NCI-H2227 (cell line): ENCODE results near the gene SLC9A8.

ENCODE experiments used
- DNase-seq: peaks from one replicate; lab custom pipeline; 2025; ENCODE audit not compliant: unreplicated experiment; lab: John Stamatoyannopoulos, UW

The SLC9A8 gene

DNA sequence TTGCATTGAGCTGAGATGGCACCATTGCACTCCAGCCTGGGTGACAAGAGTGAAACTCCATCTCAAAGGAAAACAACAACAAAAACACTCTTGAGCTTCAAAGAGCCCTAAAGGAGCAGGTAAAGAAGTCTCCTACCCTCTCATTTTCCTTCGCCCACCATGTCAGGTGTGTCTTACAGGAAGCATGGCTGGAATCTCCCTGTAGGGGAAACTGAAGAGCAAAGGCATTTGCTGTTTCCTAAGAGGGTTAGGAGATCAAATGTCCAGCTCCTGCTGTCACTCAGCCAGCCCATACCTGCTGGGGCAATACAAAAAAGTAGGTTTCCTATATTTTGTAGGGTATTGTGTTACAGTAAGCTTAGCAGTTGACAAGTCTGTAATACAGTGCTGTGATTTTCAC is 59.4 kb downstream of the SLC9A8 start:
- DNase-seq, result no peak

GRCh38 chr20:49874696-49875095 is 62.1 kb downstream of the SLC9A8 start:
- DNase-seq, result no peak

DNA sequence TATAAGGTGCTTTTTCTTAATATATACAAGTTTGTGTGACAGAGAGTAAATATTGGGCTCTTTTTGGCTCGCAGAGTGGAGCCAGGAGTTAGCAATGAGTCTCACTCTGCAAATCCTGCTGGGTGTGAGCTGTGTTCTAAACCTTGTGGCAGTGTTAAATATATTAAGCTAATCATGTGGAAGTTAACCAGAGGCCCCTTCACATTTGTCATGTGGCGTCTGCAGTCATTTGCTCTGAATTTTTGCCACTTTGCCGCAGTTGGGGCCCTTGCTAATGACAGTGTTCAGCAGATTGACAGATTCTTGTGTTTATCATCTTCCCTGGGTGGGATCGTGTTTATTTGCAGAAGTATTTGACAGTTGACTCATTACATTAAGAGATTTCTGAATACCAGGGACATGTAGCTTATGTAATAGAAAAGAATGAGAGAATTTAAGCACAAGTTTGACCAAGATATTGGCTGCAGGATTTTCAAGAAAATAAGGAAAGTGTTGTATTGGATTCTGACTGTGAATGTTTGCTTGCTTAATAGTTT is 64.8 kb downstream of the SLC9A8 start:
- peak; percentile 52 for DNase-seq

DNA sequence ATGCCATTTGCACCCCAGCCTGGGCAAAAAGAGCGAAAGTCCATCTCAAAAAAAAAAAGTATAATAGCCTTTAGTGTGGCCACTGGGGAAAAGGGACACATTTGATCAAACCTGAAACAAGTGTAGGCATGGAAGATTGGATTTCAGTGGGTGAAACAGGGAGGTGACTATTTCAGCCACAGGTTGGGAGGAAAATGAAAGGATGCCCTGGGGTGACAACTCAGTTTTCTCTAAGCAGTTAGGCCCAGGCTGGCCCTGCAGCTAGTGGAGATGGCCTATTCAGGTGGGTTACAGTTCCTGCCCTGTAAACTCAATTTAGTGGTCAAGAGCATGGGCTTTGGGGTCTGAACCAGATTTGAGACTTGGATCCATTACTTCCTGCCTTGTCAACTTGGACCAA is 66.3 kb downstream of the SLC9A8 start:
- DNase-seq, result no peak

DNA sequence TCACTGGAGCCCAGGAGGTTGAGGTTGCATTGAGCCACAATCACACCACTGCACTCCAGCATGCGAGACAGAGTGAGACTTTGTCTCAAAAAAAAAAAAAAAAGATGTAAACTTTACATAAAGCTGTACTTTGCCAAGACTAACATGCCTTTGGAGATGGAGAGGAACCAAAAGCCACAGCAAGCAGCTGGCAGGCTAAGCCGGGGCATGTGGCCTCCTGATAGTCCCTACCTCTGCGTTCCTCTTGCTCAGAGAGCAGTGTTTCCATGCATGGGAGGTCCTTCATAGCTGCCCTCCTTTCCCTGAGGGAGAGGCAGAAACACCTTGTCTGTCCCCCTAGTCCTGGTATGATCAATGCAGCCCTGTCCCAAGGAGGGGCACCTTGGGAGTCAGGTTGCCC is 67.5 kb downstream of the SLC9A8 start:
- DNase-seq, result no peak

- DNase-seq, result no peak
Measured at GRCh38 chr20:49880724-49881445, 68.3 kb downstream of the SLC9A8 start.

GRCh38 chr20:49882171-49882970 is 69.7 kb downstream of the SLC9A8 start:
- no peak for DNase-seq

- DNase-seq, result no peak
Measured at GRCh38 chr20:49883246-49883802, 70.7 kb downstream of the SLC9A8 start.

GRCh38 chr20:49885558-49886332 is 73.1 kb downstream of the SLC9A8 start:
- no peak for DNase-seq

DNA sequence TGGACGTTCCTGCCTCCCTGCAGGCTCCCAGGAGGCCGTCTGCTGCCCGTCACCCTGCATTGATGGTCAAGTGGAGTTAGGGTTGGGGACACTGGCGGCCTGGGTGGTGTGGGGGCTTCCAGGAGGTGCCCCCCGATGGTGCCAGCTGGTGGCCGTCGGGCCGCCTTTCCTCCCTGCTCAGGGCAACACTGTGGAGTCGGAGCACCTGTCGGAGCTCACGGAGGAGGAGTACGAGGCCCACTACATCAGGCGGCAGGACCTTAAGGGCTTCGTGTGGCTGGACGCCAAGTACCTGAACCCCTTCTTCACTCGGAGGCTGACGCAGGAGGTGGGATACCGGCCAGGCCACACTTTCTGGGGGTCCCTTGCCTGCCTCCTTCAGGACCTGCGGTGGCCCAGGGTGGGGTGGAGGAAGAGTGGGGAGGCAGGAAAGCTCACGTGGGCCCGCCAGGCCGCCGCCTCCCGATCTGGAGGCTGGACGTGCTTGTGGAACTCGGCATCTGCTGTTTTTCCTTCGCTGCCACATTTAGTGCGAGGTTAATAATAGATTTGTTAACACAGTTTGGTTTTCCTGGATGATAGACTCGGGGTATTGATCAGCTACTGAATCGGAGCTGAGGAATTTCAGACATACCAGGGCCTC is 74.1 kb downstream of the SLC9A8 start:
- DNase-seq, result no peak

DNA sequence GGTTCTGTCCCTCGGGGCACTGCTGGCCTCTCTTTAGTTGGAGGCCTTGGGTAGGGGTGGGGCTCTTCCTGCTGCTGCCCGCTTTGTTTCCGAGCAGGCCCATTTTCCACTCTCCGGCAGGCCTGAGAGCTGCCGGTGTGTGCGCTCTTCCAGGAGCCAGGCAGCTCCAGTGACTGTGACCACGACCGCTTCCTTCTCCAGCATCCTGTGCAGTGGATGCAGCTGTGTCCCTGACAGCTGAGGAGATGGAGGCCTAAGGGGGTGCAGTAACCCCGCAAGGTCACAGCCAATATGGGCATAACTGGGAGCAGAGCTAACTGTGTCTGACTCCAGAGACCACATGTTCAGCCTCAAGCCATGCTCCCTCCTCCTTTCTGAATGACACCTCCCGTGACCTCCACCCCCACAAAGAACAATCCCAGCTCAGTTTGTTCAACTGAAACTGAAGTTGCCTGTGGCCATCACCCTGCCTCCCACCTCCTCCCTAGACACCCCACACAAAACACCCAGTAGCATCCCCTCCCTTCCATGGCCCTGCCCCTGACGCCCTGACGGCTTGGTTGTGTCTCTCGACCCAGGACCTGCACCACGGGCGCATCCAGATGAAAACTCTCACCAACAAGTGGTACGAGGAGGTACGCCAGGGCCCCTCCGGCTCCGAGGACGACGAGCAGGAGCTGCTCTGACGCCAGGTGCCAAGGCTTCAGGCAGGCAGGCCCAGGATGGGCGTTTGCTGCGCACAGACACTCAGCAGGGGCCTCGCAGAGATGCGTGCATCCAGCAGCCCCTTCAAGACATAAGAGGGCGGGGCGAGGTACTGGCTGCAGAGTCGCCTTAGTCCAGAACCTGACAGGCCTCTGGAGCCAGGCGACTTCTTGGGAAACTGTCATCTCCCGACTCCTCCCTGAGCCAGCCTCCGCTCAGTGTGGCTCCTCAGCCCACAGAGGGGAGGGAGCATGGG is 74.9 kb downstream of the SLC9A8 start:
- peak; percentile 30 for DNase-seq

DNA sequence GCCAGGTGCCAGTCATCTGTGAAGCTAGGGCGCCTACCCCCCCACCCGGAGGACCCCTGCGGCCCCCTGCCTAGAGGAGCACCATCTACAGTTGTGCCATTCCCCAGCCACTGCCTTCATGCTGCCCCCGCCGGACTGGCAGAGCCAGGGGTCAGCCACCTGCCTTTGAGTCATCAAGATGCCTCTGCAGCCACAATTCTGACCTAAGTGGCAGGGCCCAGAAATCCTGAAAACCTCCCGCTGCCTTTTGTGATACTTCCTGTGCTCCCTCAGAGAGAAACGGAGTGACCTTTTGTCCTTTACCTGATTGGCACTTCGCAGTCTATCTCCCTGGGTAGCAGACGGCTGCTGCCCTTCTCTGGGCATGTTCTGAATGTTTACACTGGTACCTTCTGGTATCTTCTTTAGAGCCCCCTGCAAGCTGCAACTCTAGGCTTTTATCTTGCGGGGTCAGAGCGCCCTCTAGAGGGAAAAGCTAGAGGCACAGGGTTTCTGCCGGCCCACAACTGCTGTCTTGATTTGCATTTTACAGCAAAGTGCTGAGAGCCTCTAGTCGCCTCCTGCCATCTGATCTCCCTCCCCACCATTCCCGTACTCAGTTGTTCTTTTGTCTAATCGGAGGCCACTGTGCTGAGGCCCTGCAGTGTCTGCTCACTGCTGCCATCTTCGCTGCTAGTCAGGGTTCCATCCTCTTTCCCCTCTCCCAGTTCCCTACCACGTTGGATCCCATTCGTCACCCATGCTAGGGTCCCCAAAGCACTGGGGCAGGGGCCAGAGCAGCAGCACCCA is 75.8 kb downstream of the SLC9A8 start:
- peak; percentile 86 for DNase-seq

DNA sequence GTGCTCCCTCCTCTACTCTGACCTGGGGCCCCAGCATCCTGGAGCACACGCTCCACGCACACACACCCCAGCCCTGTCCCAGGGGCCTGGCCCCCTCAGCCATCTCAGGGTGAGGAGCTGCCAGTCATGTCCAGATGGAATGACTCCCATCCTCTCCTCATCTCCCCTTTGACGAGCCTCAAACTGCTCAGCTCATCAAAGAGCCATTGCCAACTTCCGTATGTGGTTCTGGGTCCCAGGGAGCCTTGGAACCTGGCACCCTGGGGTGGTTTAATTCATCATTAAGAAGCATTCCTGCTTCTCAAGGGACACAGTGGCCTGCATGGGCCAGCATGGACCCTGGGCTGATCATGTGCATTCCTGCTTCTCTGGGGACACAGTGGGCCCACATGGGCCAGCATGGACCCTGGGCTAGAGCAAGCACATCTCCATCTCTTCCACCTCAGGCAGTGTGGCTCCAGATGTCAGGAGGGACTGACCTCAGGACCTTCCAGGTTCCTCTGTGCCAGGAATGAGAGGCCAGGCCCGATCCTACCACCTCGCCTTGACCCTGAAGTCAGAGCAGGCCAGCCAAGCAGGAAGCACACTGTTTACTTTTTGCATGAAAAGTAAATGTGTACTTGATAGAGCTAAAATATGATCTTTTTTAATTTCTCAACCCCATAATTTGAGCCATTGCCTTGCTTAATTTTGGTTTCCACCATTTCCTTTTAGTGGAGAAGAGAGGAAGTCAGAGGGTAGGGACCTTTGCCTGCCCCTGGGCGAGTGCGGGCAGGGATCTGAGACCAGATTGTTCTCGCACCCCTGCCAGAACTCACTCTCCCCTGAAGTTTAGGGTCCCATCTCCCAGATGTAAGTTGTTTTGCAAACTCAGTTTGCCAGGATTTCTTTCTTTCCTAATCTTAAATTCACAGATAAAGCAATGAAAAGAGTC is 76.6 kb downstream of the SLC9A8 start:
- DNase-seq, result no peak

- no peak for DNase-seq
Measured at GRCh38 chr20:49889935-49890333, 77.3 kb downstream of the SLC9A8 start.

DNA sequence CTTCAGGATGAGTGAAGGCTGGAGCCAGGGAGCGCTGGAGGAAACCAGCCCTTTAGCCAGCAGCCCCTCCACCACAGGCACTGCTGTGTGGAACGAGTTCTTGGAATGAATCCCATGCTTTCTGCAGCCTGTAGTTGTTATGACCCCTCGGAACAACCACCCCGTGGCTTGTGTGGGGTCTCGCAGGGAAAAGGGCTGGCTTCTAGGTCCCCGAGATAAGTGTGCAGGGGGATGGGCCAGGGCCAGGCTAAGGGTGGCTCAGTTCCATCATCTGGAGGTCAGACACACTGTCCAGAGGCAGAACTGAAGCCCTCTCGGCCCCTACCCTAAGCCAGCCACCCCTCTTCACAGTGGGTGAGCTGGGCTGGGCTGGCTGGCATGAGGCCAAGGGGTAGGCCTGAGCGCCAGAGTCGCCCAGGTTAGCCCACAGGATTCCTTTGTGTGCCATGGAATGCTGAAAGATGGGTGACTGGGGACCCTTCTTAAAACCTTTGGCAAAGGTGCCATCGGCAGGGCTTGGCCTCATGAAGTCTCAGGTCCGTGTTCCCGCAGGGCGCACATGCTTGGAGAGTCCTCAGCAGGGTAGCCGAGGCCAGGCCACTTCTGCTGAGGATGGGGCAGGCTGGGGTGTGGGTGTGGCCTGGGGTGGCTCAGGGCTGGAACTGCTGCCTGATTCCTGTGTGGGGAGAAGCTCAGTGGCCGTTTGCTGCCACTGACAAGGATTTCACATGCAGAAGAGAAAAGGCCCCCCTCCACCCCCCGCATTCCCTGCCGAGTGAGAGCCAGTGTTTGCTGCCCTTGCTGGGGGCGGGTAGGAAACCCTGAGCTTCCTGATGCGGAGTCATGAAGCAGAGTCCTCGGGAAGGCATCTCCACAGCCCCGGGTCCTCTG is 78.1 kb downstream of the SLC9A8 start:
- peak; percentile 67 for DNase-seq

DNA sequence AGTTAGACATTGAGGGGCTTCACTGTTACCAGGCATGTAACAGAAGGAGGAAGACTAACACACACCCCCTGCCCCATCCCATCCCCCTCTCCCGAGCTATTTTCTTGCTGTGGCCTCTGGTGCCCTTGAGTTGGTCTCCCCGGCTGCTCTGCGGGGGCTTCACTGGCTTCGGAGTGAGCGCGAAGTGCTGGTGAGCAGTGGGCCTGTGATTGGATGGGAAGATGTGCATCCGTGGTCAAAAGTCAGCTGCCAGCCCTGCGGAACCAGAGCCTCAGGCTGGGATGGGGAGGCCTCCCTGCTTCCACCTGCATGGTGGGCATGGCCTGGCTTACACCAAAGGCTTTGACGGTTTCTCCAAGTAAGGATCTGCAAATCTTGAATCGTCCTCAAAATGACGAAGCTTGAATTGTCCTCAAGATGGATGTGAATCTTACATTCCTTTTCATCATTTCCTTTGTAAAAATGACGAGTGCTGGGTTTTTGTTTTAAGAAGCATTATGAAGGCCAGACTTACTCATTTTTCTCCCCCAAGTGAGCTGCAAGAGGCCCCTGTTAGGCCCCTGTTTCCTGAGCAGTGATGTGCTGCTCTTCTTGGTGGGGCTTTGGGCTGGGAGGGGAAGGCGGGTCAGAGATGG is 79.0 kb downstream of the SLC9A8 start:
- DNase-seq, result peak; percentile 57
